ENCODE data around the gene LRRC8E. TPM values are rescaled to one million over a fixed set of nuclear protein-coding genes. Genes with fewer than 3 reads are reported as not detected.

Gene LRRC8E
- total and polyA plus RNA-seq, 8 donors = 0.58 to 12.5 (median 2.1) TPM; not detected in 1

- intact Hi-C loops (cut with DNase I; ENCODE audit: low total_unique reads) = loop anchor here (10.0 kb wide), 1 partner anchor 73 kb away; the partner anchor contains the start of genes CTXN1 and SNAPC2
- 84 to 92% (median 86%) methylated on average over 17 to 26 of the region's 26 CpGs for WGBS, 5 donors
- DNase-seq = no peak
These were observed 36.4 kb upstream of the LRRC8E start for GRCh38 chr19:7851623-7852500.

GRCh38 chr19:7852851-7853769, 35.2 kb upstream of the LRRC8E start:
- WGBS, 5 donors = 25 to 26% (median 25%) methylated on average over 33 to 45 of the region's 45 CpGs
- peak; percentile 87 to 96 for DNase-seq
- Histone ChIP-seq H3K36me3 (peaks cover 0 to 24% (median 12%) of the 10 kb centered on the region in 4 donors), H3K27me3 (peaks cover 0 to 27% (median 0%) of the 10 kb centered on the region in 3 donors), H3K4me3 (no peak overlapping the region), H3K27ac (no peak overlapping the region), H3K4me1 (peaks cover 0 to 18% (median 10%) of the 10 kb centered on the region in 4 donors), H3K9me3 (no peaks in the 10 kb centered on the region)
- intact Hi-C loops (cut with DNase I; ENCODE audit: low total_unique reads) = loop anchor here (10.0 kb wide), 1 partner anchor 72 kb away; the partner anchor contains the start of genes CTXN1 and SNAPC2
- TF ChIP-seq EP300 (IDR thresholded peaks at IDR 0.05) (no peak), CTCF (IDR thresholded peaks at IDR 0.05) (peak in 5 of 7 experiments; percentile 68 to 91 (median 77)), POLR2AphosphoS5 (IDR thresholded peaks at IDR 0.05) (no peak)

More at GRCh38 chr19:7851623-7852500, 36.4 kb upstream of the LRRC8E start:
- no peak overlapping the region for H3K27ac ChIP-seq
- H3K36me3 ChIP-seq = peaks cover 0 to 19% (median 11%) of the 10 kb centered on the region in 4 donors
- no peak for TF ChIP-seq POLR2AphosphoS5 (IDR thresholded peaks at IDR 0.05)
- no peak for TF ChIP-seq POLR2A (IDR thresholded peaks at IDR 0.05)
- no peak for TF ChIP-seq EP300 (IDR thresholded peaks at IDR 0.05)
- no peak for TF ChIP-seq CTCF (IDR thresholded peaks at IDR 0.05)
- H3K27me3 ChIP-seq = peaks cover 0 to 16% (median 0%) of the 10 kb centered on the region in 3 donors
- H3K4me3 ChIP-seq = no peak overlapping the region
- H3K9me3 ChIP-seq = no peaks in the 10 kb centered on the region
- H3K4me1 ChIP-seq = peaks cover 0 to 18% (median 10%) of the 10 kb centered on the region in 4 donors

- Histone ChIP-seq H3K27ac (no peak overlapping the region), H3K9me3 (no peaks in the 10 kb centered on the region), H3K36me3 (peaks cover 0 to 28% (median 15%) of the 10 kb centered on the region in 4 donors), H3K4me1 (peaks cover 0 to 18% (median 10%) of the 10 kb centered on the region in 4 donors), H3K27me3 (peaks cover 0 to 33% (median 0%) of the 10 kb centered on the region in 3 donors), H3K4me3 (no peak overlapping the region)
- no peak for DNase-seq
- intact Hi-C loops (cut with DNase I; ENCODE audit: low total_unique reads) = loop anchor here (10.0 kb wide), 1 partner anchor 71 kb away; the partner anchor contains the start of genes CTXN1 and SNAPC2
- TF ChIP-seq POLR2AphosphoS5 (IDR thresholded peaks at IDR 0.05) = no peak
- no peak for TF ChIP-seq CTCF (IDR thresholded peaks at IDR 0.05)
- TF ChIP-seq EP300 (IDR thresholded peaks at IDR 0.05) = no peak
- TF ChIP-seq POLR2A (IDR thresholded peaks at IDR 0.05) = no peak
- WGBS, 5 donors = 59 to 81% (median 66%) methylated on average over 12 of the region's 12 CpGs
These were observed 34.6 kb upstream of the LRRC8E start for GRCh38 chr19:7853770-7854128.

Data from stomach (tissue), 9 donors.